Activated CD8-positive, alpha-beta memory T cell treated with anti-CD3 and anti-CD28 coated beads for 4 hours (primary cell): ENCODE data around the gene KIRREL3.

Experiments used
- DNase-seq, 2 donors: peaks; one replicate each; pipeline ENCODE4 v3.0.0-alpha.2; 2020; ENCODE audit warnings: low read depth in 2 of 2

KIRREL3 gene

GRCh38 chr11:126578426-126578825 lies 422.1 kb downstream of the KIRREL3 start:
- no peak for DNase-seq

DNA sequence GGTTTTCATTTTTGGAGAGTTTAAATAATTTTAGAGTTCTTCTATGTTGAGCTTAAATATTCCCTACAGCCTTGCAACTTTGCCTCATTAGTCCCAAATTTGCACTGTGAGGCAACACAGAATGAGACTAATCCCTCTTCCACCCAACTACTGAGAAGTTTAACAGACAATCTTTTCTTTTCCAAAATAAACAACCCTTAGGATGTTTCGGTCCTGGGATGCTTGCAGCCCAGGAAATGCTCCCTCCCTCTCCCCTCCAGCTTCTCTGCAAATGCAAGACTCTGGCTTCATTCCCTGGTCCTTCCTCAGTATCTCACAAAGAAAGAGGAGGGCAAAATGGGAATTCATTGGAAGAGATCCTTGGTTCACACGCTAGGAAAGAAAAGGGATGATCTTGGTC lies 422.5 kb downstream of the KIRREL3 start:
- no peak for DNase-seq

DNA sequence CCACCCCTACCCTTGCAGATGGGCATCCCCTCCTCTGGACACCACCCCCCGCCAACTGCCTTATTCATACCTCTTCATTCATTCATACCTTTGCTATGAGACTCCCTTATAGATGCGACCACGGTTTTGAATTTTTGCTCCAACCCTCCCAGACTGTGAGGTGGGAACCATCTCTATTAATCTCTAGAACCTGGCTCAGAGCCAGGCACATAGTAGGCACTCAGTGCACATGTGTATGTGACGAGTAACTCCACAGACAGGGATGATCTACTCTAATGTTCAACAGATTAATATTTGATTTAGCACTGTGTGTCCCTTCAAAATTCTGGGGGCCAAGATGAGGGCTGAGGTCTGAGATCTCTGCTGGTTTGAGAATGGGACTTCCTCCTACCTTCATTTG lies 424.7 kb downstream of the KIRREL3 start:
- no peak for DNase-seq

DNA sequence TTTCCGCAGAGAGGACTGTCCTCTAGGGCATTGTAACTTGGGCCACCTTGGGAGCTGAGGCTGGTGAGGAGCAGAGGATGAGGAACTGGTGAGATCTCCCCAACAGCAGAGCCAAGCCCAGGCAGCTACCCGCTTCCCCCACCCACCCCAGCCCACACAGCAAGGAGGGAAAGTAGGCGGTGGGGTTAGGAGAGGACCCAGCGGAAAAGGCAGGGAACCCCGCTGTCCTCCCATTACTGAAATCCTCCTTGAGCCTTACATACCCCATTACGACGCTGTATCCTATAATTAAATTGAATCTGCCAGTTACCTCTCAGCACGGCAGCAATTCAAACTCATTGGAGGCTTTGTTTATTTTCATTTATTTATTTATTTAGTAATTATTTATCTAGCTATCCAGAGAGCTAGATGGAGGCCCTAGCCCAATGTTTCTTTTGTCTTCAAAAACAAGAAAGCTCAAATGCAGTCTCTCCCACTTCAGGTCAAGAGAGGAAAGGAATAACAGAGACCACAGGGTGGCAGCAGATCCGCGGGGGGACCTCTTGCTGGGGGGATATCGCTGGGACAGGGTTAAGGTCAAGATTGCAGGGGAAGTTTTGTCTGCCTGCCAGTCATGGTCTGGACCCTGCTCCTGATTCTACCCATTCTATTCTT lies 427.1 kb downstream of the KIRREL3 start:
- no peak for DNase-seq

DNA sequence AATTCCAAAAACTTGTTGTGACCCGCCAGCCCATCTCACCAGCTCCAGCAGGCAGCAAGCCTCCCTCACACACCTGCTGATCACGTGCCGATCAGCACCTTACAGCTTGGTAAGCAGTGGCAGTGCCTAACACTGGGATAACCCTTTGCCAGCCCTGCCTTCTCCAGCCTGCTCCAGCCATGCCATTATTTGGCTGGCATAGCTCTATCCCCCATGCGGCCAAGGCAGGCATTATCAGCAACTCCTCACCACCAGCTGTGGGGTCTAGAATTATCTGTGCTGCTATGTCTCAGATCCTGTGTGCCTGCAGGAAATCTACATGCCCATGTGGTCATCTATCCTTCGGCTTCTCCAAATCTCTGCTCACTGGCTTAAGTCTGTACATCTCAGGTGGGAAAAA lies 430.1 kb downstream of the KIRREL3 start:
- DNase-seq, result no peak

DNA sequence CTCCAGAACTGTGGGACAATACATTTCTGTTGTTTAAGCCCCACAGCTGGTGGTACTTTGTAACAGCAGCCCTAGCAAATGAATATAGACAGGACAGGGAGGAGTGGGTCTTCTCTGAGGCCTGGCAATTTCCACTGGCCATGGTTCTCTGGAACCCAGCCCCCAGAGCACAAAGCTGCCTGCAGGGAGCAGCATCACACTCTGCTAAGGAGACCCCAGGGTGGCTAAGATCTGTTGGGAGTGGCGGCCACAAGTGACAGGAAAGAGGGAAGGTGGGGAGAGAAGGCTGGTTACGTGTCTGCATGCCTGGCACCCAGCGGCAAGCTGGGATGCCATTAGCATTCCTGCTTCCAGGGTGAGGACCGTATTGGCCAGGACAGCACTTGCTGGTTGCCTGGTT lies 433.2 kb downstream of the KIRREL3 start:
- no peak for DNase-seq

GRCh38 chr11:126564566-126564965 lies 436.0 kb downstream of the KIRREL3 start:
- DNase-seq, result no peak

- no peak for DNase-seq
Measured at GRCh38 chr11:126561327-126561893, 439.2 kb downstream of the KIRREL3 start.

DNA sequence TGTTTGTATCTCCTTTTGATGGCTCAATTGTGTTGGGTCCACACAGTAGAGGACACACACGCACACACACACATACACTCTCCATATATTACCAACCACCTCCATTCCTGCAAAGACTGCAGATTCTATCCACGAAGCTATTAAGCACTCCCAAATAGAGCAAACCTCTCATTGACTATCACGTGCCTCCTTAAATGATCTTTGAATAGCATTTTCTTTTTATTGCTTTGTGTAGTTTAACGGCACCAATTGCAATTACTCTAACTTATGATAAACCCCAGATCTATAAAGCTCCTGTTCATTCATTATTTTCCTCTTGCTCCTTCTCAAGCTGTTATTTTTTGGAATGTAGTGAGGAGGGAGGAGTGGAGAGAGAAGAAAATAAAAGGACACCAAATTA lies 440.3 kb downstream of the KIRREL3 start:
- no peak for DNase-seq

DNA sequence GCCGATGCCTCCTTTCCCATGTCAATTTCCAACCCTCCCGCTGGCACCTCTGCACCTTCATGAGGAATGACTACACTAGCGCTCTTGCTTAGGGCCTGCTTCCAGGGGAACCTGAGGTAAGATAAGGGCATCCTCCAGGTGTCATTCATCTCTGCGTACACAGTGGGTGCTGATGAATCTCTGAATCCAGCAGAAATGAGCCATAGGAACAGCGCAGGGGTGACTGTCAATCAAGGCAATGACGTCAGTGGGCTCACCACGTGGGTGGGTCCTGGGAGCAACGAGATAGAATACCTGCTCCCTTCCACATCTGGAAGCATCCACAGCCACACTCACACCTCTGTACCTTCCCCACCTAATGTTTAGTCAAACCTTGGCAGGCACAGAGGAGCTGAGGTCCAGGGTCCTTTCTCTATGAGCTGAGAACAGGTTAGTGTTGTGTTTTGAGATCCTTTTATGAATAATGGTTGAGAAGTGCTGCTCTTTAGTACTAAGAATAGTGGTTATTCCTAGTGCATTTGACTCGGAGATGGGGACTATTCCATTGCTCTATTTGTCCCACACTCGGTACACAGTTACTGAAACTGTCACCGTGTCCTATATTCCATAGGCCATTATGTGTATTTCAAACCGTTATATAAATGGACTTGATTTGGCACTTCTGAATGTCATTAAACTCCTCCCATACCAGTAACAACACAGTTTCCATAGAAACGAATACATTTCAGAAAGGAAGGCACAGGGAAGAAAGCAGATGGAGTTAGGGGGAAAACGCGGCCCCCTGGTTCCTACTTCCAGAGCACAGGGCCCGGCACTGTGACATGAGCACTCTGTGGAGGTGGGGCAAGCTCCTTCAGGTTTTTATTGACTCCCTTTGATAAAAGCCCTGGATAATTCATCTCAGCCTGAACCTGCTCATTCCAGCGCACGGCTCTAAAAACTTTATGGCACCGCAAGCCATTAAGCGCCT lies 451.7 kb downstream of the KIRREL3 start:
- no peak for DNase-seq

DNA sequence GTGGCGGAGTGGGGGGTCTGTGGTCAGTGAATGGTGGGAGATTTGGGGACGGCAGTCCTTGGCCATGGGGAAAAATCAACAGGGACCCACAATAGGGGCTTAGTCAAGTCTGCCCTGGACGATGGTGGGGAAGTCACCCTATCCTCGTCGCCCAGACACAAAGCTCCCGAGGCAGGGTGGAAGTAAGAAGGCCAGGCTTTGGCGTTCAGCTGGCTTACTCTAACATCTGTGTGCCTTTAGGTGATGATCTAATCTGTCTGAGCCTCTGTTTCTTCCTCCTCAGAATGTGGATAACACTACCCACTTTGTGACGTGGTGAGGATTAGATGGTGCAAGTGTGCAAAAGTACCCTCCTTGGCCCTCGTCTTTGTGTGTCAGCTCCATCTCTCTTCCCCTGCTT lies 452.9 kb downstream of the KIRREL3 start:
- DNase-seq, result no peak

DNA sequence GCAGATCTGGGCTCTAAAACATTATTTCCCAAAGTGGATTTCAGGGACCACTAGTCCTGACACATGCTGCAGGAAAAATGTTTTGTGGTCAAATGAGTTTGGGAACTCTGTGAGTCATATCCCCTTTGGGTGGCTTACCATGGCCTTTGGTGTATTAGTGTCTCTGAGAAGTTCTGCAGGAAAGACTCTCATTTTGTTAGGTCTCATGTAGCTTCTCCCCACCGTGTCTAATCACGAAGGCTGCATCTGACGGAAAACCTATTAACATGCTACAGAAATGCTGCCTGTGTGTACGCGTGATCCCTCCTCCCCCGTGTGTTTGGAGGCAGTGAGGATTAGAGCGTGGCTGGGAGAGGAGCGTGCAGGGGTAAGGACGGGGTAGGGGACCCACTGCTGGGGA lies 453.4 kb downstream of the KIRREL3 start:
- DNase-seq, result no peak

- DNase-seq, result no peak
Measured at GRCh38 chr11:126546694-126547093, 453.9 kb downstream of the KIRREL3 start.

GRCh38 chr11:126546191-126546590 lies 454.4 kb downstream of the KIRREL3 start:
- DNase-seq, result no peak

DNA sequence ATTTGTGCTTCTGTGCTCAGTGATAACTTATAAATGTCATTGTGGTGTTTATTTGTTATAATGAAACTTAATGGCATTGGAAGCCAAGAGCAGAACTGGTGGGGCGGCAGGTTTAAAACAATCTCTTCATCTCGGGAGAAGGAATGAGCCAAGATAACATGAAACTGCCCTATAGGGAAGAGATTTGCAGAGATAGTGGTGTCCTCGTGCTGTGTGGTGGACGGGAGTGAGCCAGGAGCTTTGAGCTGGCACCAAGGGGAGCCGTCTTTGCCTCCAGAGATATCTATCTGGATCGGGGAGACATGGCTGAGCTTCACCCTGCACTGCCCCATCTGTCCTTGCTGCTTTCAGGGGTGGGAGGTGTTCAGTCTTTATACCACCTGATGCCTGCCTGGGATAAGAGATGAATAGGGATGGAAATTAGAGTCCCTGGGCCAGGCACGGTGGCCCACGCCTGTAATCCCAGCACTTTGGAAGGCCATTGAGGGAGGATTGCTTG lies 455.5 kb downstream of the KIRREL3 start:
- no peak for DNase-seq

DNA sequence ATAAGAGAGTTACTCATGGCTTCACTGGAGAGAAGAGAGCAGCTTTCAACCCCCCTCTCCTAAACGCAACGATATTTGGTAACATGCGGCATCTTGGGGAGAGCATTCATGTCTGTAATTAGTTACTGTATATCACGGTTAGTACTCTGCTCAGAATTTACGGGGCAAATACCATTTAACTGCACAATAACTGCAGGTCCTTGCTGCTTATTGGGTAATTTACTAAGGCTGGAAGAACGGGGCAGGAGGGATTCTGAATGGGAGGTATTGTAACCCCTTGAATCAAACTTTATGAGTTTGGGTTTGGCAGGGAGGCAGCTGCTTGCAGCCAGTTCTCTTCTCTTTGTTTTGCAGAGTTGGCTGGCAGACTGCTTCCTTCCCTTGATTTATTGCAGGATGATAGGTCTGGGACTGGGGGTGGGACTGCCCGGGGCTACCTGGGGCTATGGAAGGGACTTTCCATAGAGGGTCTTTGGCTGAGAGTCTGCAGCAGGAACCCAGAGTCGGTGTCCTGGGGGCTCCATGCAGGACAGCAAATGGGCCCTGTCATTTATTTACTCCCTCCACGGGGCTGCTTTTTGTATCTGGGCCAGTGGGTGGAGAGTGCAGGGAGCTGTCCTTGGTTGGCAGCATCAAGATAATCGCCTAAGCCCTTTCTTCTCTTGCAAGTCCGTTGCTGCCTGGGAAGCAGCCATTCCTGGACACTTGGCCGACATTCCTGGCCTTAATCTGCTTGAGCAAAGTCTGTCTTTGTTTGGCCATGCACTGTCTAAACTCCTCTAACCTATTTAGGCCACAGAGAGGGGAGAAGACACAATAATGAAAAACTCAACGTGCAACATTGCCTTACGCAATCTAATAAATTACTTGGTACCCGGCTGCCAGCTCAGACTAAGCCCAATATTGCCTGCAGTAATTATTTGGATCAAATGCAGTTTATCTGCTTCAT lies 456.2 kb downstream of the KIRREL3 start:
- no peak for DNase-seq

GRCh38 chr11:126543691-126544090 lies 456.9 kb downstream of the KIRREL3 start:
- no peak for DNase-seq

DNA sequence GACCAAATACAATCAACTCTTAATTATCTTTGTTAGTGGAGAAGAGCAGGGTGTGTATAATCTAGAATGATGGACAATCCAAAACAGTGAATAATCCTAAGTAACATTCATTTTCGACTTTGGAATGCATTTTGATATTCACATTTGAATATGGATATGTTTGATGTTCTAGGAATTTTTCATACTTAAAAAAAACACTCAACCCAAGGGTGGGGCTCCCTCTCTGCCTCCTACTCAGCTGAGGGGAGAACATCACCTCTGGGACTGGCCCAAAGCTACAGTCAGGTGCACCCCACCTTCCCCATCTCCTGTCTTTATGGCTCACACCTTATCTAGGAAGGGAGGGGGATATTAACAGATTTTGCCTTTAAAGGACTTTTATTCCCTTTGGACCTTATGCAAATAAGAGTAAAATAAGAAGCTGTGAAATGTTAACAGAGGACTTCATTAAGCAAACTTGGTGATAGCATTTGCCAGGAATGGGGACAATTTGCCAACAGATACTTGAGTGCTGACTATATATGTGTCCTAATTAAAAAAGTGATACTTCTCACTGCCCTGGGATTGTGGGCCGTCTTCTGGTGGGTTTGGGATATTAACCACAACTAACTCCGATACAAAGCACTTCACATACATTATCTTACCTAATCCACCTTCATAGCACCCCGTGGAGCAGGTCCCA lies 458.1 kb downstream of the KIRREL3 start:
- DNase-seq, result no peak

DNA sequence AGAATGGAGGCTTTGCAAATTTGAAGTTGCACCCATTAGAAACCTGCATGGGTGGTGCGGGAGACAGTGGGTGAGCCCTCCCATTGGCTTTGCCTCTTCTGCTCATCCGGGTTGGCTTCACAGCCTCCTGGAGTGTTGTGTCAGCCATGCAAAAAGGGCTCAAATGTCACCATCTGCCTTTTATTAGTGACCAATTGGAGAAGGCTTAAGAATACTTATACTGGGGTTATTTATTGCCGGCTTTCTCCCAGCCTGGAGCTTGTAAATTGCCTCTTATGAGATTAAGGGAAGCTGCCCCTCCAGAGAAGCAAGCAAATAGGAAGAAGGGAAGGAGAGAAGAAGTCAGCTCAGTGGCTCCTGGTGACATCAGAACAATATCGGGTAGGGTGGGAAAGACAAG lies 462.5 kb downstream of the KIRREL3 start:
- DNase-seq, result no peak

DNA sequence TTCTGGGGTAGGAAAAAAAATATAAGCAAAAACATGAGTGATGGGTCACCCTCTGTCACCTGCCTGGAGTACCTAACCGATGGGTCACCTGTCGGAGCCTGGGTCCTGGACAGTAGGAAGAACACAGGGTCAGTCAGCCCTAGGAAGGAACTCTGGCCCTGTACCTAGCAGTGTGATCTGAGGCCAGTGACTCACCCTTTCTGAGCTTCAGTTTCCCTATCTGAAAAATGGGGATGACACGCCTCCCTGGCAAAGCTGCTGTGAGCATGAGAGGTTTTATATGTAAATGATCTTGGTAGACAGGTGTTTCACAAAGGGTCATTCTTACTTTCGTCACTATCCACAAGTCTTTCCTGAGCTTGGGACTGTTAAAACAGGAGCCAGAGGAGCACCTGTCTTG lies 463.1 kb downstream of the KIRREL3 start:
- DNase-seq, result no peak
